Measurements from ENCODE around the gene OR6X1. TPM values are rescaled to one million over a fixed set of nuclear protein-coding genes. Genes with fewer than 3 reads are reported as not detected.

The OR6X1 gene
- total RNA-seq, 6 experiments from 2014 or later, result not detected

DNA sequence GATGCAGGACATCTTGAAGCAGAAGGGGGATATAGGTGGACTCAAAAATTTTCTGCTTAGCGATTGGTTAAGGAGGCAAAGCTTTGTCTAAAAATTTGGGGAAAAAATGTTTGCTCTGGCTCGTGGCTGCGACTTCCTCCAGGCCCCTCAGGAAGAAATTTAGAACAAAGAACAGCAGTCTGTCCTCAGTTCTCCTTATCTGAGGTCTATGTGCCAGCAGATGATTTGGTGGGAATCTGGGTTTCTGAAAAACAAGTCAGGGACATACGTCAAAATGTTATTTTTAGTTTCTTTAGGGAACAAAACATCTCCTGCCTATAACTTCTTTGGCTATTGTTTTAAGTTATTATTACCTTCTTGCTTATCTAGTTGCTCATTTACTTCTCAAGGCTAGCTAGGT lies 43.8 kb upstream of the OR6X1 start:
- TF ChIP-seq, protein P1, sequence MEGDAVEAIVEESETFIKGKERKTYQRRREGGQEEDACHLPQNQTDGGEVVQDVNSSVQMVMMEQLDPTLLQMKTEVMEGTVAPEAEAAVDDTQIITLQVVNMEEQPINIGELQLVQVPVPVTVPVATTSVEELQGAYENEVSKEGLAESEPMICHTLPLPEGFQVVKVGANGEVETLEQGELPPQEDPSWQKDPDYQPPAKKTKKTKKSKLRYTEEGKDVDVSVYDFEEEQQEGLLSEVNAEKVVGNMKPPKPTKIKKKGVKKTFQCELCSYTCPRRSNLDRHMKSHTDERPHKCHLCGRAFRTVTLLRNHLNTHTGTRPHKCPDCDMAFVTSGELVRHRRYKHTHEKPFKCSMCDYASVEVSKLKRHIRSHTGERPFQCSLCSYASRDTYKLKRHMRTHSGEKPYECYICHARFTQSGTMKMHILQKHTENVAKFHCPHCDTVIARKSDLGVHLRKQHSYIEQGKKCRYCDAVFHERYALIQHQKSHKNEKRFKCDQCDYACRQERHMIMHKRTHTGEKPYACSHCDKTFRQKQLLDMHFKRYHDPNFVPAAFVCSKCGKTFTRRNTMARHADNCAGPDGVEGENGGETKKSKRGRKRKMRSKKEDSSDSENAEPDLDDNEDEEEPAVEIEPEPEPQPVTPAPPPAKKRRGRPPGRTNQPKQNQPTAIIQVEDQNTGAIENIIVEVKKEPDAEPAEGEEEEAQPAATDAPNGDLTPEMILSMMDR (IDR thresholded peaks at IDR 0.05), result no peak
- Mint-ChIP-seq H3K4me3 (no peak overlapping the region), H3K36me3 (ENCODE audit: low read depth) (no peaks in the 10 kb centered on the region), H3K4me1 (ENCODE audit: low read depth) (no peaks in the 10 kb centered on the region), H3K27ac (no peak overlapping the region), H3K9me3 (peaks cover 5% of the 10 kb centered on the region), H3K27me3 (ENCODE audit: insufficient read depth) (no peaks in the 10 kb centered on the region)
- DNase-seq, result no peak

DNA sequence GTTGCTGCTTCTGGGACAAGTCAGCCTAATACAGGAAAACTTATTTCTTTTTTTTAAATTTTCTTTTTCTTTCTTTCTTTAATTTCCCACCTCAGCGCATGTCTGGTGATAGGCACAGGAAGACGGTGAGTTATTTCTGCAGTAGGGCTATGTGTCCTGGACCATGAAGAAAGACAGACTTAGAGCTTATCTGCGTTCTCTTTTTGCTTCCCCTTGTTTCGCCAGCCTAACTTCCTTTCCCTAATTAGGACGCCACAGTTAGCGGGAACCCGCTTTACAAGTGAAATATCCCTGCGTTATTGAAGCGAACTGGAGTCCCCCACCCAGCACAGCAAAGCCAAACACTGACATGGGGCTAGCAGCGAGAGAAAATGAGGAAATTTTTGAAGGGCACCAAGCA lies 43.2 kb upstream of the OR6X1 start:
- Mint-ChIP-seq H3K27ac (no peak overlapping the region), H3K36me3 (ENCODE audit: low read depth) (no peaks in the 10 kb centered on the region), H3K4me3 (no peak overlapping the region), H3K9me3 (peaks cover 9% of the 10 kb centered on the region), H3K4me1 (ENCODE audit: low read depth) (no peaks in the 10 kb centered on the region), H3K27me3 (ENCODE audit: insufficient read depth) (no peaks in the 10 kb centered on the region)
- TF ChIP-seq, protein P1 (IDR thresholded peaks at IDR 0.05), result no peak
- DNase-seq, result no peak

DNA sequence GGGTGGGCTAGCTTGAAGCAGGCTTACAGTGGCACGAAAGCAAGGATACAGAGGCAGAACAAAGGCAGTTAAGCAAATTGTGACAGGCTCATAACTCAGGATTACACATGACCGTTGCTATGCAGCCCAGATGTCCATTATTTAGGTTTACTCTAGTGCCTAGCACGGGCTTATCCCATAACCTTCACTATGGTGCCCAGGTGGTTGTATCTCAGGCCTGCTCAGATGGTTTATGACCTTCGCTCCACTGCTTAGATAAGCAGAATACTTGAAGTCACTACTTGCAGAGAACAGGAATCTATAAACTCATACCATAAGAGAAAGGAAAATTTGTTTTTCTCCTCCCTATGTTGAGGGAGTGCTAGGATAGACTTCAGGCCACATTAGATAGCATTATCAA lies 42.8 kb upstream of the OR6X1 start:
- Mint-ChIP-seq H3K9me3 (peaks cover 13% of the 10 kb centered on the region), H3K27ac (no peak overlapping the region)

DNA sequence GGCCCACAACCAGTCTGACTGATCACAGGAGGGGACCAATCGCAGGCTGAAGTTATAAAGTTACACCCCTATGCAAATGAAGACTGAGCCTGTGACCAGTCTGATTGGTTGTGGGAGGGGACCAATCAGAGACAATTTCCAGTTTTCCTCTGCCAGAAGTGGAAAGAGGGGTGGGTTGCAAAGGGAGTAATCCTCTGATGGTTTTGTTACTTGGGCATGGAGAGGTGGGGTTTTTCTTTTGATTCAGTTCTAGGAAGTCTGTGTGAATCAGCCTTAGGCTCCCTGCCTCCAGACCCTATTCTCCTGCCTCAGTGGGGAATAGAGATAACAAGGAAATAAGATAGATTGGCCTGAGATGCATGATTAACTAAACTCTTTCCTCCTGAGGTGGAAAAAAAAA lies 41.9 kb upstream of the OR6X1 start:
- TF ChIP-seq, protein P1 (IDR thresholded peaks at IDR 0.05), result no peak
- Mint-ChIP-seq H3K27me3 (ENCODE audit: insufficient read depth) (no peaks in the 10 kb centered on the region), H3K4me1 (ENCODE audit: low read depth) (no peaks in the 10 kb centered on the region)

More for the DNA sequence above, 42.8 kb upstream of the OR6X1 start:
- Mint-ChIP-seq H3K36me3 (ENCODE audit: low read depth) (no peaks in the 10 kb centered on the region), H3K4me3 (no peak overlapping the region), H3K4me1 (ENCODE audit: low read depth) (no peaks in the 10 kb centered on the region), H3K27me3 (ENCODE audit: insufficient read depth) (no peaks in the 10 kb centered on the region)
- TF ChIP-seq, protein P1 (IDR thresholded peaks at IDR 0.05), result no peak
- DNase-seq, result no peak

DNA sequence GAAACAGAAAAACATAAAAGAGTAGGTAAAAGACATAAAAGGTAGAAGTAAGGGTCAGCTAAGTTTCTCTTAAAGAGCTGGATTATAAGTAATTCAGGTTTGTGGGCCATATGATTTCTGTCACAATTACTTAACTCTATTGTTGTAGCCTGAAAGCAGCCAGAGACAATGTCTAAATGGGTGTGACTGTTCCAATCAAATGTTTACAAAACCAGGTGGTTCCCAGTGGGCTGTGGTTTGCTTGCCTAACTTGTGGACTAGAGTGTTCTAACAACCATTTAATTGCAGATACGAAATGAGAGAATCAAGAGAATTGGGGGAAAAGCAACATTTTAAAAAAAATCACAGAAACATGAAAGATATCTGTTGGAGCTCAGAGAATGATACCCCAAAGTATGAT lies 29.2 kb upstream of the OR6X1 start:
- DNase-seq, result no peak
- no peaks in the 10 kb centered on the region for H3K36me3 Mint-ChIP-seq (ENCODE audit: low read depth)
- H3K27ac Mint-ChIP-seq, result no peak overlapping the region
- H3K9me3 Mint-ChIP-seq, result peaks cover 9% of the 10 kb centered on the region
- no peak overlapping the region for H3K4me3 Mint-ChIP-seq
- H3K27me3 Mint-ChIP-seq (ENCODE audit: insufficient read depth), result no peaks in the 10 kb centered on the region
- no peaks in the 10 kb centered on the region for H3K4me1 Mint-ChIP-seq (ENCODE audit: low read depth)
- TF ChIP-seq, protein P1 (IDR thresholded peaks at IDR 0.05), result no peak

More for the DNA sequence above, 41.9 kb upstream of the OR6X1 start:
- H3K36me3 Mint-ChIP-seq (ENCODE audit: low read depth), result no peaks in the 10 kb centered on the region
- peaks cover 13% of the 10 kb centered on the region for H3K9me3 Mint-ChIP-seq
- H3K4me3 Mint-ChIP-seq, result no peak overlapping the region
- no peak for DNase-seq
- no peak overlapping the region for H3K27ac Mint-ChIP-seq

DNA sequence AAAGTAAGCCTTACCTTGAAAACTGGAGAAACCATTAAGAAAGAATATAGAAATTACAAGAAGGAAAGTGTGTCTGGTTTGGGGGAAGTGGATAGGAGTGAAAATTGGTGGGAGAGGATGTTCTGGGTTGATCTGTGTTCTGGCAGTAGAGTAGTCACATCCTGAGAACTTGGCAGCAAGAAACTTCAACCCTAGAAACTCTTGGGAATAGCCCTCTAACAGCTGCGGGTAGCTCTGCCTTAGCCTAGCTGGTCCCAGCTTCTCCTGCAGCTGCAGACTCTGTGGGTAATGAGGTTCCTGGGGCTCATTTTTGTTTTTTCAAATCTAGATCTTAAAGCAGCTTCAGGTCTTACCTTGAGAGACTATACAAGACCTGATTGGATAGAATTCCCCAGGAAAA lies 24.2 kb upstream of the OR6X1 start:
- Mint-ChIP-seq H3K27me3 (ENCODE audit: insufficient read depth) (no peaks in the 10 kb centered on the region; the same call in 1 of the 2 replicates), H3K4me1 (ENCODE audit: low read depth) (no peaks in the 10 kb centered on the region), H3K36me3 (ENCODE audit: low read depth) (no peaks in the 10 kb centered on the region), H3K9me3 (no peaks in the 10 kb centered on the region; the same call in 1 of the 2 replicates), H3K4me3 (no peak overlapping the region), H3K27ac (no peak overlapping the region)
- no peak for DNase-seq
- TF ChIP-seq, protein P1 (IDR thresholded peaks at IDR 0.05), result no peak

Measured in HFFc6 (cell line).